HEK293 (cell line): Measurements from ENCODE around the gene KRTCAP2.

Experiments used
- SP2 ChIP-seq: fragments of 450-650 bp; formaldehyde crosslinking; IDR thresholded peaks from 2 replicates; pipeline ENCODE4 v1.5.1; 2016; ENCODE audit warnings: missing biosample characterization, missing genetic modification characterization
- ZNF362 ChIP-seq: fragments of 450-650 bp; formaldehyde crosslinking; IDR thresholded peaks from 2 replicates; pipeline ENCODE4 v1.5.1; 2016; ENCODE audit warnings: missing biosample characterization, missing genetic modification characterization
- ZNF423 ChIP-seq: fragments of 450-650 bp; formaldehyde crosslinking; IDR thresholded peaks from 2 replicates; pipeline ENCODE4 v1.5.1; 2016; ENCODE audit warnings: missing biosample characterization, missing genetic modification characterization
- ZNF776 ChIP-seq: fragments of 450-650 bp; formaldehyde crosslinking; IDR thresholded peaks from 2 replicates; pipeline ENCODE4 v1.5.0; 2017; ENCODE audit warnings: missing biosample characterization, missing genetic modification characterization, borderline replicate concordance
- ZNF843 ChIP-seq: fragments of 450-650 bp; formaldehyde crosslinking; IDR thresholded peaks from 2 replicates; pipeline ENCODE4 v1.5.1; 2016; ENCODE audit warnings: missing biosample characterization, missing genetic modification characterization

GRCh38 chr1:155208541-155209311 is 35.6 kb upstream of the KRTCAP2 start, which contains the start of gene MTX1:
- TF ChIP-seq ZNF362 (tag by site-specific recombination) (no peak), SP2 (tag by site-specific recombination) (peak; percentile 85), ZNF423 (tag by site-specific recombination) (peak; percentile 94), ZNF776 (tag by site-specific recombination) (no peak), ZNF843 (tag by site-specific recombination) (0 out of 2 replicates have a peak, but pooled peaks have one; percentile 25)
